Endothelial cell of umbilical vein (primary cell): Measurements from ENCODE around the gene MMP24.

Experiments used
- JUN ChIP-seq: IDR thresholded peaks from 2 replicates; pipeline ENCODE4 v1.6.1; 2011; ENCODE audit warnings: borderline replicate concordance, low read depth; ENCODE audit not compliant: insufficient read length, insufficient read depth
- POLR2A ChIP-seq: IDR thresholded peaks from 2 replicates; pipeline ENCODE4 v1.6.1; 2012; ENCODE audit warnings: low read depth, mild to moderate bottlenecking, control low read depth, low read length
- POLR2AphosphoS5 ChIP-seq: IDR thresholded peaks from 2 replicates; pipeline ENCODE4 v1.6.1; 2012; ENCODE audit warnings: low read depth, mild to moderate bottlenecking, control low read depth, low read length, moderate library complexity; ENCODE audit not compliant: insufficient read depth
- TF ChIP-seq, protein P1 (sequence below), 2 donors: IDR thresholded peaks; 1 replicate in 1 of 2; 2 replicates in 1 of 2; pipeline ENCODE4 v1.5.1; 2011; ENCODE audit warnings: low read length in 2 of 2, mild to moderate bottlenecking in 2 of 2, moderate library complexity in 2 of 2, control low read depth in 1 of 2, inconsistent platforms in 1 of 2, low read depth in 1 of 2; ENCODE audit not compliant: insufficient read depth in 1 of 2; ENCODE audit errors: extremely low read depth in 1 of 2

DNA sequence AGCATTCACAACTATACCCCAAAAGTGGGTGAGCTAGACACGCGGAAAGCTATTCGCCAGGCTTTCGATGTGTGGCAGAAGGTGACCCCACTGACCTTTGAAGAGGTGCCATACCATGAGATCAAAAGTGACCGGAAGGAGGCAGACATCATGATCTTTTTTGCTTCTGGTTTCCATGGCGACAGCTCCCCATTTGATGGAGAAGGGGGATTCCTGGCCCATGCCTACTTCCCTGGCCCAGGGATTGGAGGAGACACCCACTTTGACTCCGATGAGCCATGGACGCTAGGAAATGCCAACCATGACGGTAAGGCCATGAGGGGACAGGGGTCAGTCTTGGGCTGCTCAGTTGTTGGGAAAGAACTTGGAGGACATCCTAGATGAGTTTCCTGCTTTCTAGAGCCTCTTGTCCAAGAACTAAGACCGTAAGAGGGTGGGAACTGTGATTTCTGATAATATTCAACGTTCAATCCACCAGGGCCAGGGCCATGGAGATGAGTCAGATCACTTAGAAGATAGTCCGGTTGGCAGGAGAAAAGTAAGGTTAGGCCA is 28.0 kb downstream of the MMP24 start:
- TF ChIP-seq, protein P1, sequence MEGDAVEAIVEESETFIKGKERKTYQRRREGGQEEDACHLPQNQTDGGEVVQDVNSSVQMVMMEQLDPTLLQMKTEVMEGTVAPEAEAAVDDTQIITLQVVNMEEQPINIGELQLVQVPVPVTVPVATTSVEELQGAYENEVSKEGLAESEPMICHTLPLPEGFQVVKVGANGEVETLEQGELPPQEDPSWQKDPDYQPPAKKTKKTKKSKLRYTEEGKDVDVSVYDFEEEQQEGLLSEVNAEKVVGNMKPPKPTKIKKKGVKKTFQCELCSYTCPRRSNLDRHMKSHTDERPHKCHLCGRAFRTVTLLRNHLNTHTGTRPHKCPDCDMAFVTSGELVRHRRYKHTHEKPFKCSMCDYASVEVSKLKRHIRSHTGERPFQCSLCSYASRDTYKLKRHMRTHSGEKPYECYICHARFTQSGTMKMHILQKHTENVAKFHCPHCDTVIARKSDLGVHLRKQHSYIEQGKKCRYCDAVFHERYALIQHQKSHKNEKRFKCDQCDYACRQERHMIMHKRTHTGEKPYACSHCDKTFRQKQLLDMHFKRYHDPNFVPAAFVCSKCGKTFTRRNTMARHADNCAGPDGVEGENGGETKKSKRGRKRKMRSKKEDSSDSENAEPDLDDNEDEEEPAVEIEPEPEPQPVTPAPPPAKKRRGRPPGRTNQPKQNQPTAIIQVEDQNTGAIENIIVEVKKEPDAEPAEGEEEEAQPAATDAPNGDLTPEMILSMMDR (IDR thresholded peaks at IDR 0.05; ENCODE audit: extremely low read depth in 1 of 2, insufficient read depth in 1 of 2, low read depth in 1 of 2, low read length in 2 of 2): no peak
- TF ChIP-seq POLR2A (no peak), JUN (no peak), POLR2AphosphoS5 (no peak)
